ENCODE results near the gene SLC51B.
"Not testable (repeated sequence)": the region's sequence is repeated elsewhere in the genome, so short reads cannot be mapped to it uniquely, and the experiment has no call there.

DNA sequence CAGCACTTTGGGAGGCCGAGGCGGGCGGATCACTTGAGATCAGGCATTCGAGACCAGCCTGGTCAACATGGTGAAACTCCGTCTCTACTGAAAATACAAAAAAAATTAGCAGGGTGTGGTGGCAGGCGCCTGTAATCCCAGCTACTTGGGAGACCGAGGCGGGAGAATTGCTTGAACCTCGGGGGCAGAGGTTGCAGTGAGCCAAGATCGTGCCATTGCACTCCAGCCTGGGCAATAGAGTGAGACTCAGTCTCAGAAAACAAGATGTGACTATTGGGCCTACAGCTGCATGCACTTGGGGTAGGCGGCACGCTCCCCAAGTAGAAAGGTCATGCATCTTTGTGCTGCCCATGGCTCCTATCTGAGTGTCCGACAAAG is 48.6 kb downstream of the SLC51B start:
- not testable (repeated sequence) for TF ChIP-seq POLR2A (IDR thresholded peaks at IDR 0.05; ENCODE audit: borderline replicate concordance, extremely low read depth, insufficient read depth, insufficient read length); SP1 (IDR thresholded peaks at IDR 0.05; ENCODE audit: low read depth); EZH2phosphoT487 (IDR thresholded peaks at IDR 0.05; ENCODE audit: borderline replicate concordance); YY1 (IDR thresholded peaks at IDR 0.05; ENCODE audit: extremely low read depth, insufficient replicate concordance, low read depth, low read length); CEBPB (IDR thresholded peaks at IDR 0.05; ENCODE audit: low read depth); ZNF274 (IDR thresholded peaks at IDR 0.05; ENCODE audit: low read depth, low read length); JUND (IDR thresholded peaks at IDR 0.05); SRF (IDR thresholded peaks at IDR 0.05; ENCODE audit: low read depth); EZH2 (IDR thresholded peaks at IDR 0.05); POLR2AphosphoS5 (IDR thresholded peaks at IDR 0.05; ENCODE audit: low read depth, low read length)
- TF ChIP-seq, protein P1, sequence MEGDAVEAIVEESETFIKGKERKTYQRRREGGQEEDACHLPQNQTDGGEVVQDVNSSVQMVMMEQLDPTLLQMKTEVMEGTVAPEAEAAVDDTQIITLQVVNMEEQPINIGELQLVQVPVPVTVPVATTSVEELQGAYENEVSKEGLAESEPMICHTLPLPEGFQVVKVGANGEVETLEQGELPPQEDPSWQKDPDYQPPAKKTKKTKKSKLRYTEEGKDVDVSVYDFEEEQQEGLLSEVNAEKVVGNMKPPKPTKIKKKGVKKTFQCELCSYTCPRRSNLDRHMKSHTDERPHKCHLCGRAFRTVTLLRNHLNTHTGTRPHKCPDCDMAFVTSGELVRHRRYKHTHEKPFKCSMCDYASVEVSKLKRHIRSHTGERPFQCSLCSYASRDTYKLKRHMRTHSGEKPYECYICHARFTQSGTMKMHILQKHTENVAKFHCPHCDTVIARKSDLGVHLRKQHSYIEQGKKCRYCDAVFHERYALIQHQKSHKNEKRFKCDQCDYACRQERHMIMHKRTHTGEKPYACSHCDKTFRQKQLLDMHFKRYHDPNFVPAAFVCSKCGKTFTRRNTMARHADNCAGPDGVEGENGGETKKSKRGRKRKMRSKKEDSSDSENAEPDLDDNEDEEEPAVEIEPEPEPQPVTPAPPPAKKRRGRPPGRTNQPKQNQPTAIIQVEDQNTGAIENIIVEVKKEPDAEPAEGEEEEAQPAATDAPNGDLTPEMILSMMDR (IDR thresholded peaks at IDR 0.05 in 2 of 3, conservative IDR thresholded peaks at IDR 0.05 in 1 of 3; ENCODE audit: borderline replicate concordance in 1 of 3, insufficient read depth in 1 of 3, low read depth in 2 of 3, low read length in 2 of 3): not testable (repeated sequence)
- TF ChIP-seq, protein P2, sequence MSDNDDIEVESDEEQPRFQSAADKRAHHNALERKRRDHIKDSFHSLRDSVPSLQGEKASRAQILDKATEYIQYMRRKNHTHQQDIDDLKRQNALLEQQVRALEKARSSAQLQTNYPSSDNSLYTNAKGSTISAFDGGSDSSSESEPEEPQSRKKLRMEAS (IDR thresholded peaks at IDR 0.05): not testable (repeated sequence)
- TF ChIP-seq, protein P3, sequence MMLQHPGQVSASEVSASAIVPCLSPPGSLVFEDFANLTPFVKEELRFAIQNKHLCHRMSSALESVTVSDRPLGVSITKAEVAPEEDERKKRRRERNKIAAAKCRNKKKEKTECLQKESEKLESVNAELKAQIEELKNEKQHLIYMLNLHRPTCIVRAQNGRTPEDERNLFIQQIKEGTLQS (IDR thresholded peaks at IDR 0.05): not testable (repeated sequence)
- TF ChIP-seq, protein P4, sequence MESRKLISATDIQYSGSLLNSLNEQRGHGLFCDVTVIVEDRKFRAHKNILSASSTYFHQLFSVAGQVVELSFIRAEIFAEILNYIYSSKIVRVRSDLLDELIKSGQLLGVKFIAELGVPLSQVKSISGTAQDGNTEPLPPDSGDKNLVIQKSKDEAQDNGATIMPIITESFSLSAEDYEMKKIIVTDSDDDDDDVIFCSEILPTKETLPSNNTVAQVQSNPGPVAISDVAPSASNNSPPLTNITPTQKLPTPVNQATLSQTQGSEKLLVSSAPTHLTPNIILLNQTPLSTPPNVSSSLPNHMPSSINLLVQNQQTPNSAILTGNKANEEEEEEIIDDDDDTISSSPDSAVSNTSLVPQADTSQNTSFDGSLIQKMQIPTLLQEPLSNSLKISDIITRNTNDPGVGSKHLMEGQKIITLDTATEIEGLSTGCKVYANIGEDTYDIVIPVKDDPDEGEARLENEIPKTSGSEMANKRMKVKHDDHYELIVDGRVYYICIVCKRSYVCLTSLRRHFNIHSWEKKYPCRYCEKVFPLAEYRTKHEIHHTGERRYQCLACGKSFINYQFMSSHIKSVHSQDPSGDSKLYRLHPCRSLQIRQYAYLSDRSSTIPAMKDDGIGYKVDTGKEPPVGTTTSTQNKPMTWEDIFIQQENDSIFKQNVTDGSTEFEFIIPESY (IDR thresholded peaks at IDR 0.05; ENCODE audit: extremely low read depth, insufficient replicate concordance, low read length): not testable (repeated sequence)

Measured in HCT116 (cell line).